Breast epithelium (tissue), 3 donors: ENCODE results near the gene ZNF213.

Experiments used
- CTCF ChIP-seq, 3 donors: fragments of 450-650 bp; IDR thresholded peaks; one replicate each; pipeline ENCODE4 v1.5.1; 2016 to 2017; ENCODE audit warnings: antibody characterized with exemption in 3 of 3, mild to moderate bottlenecking in 3 of 3, moderate library complexity in 3 of 3
- POLR2A ChIP-seq: fragments of 450-650 bp; IDR thresholded peaks from one replicate; pipeline ENCODE4 v1.6.1; 2016; ENCODE audit warnings: antibody characterized with exemption, mild to moderate bottlenecking, moderate library complexity

GRCh38 chr16:3174618-3175148, 39.9 kb downstream of the ZNF213 start:
- TF ChIP-seq CTCF (IDR thresholded peaks at IDR 0.05) = no peak
- TF ChIP-seq POLR2A = no peak
